Activated CD8-positive, alpha-beta memory T cell treated with anti-CD3 and anti-CD28 coated beads, Interleukin-2, amount 50 U/mL, for 4 hours (primary cell): ENCODE data around the gene CD180.
A peak's percentile ranks its signal among the peaks of the same experiment; 100 is the strongest.
"Not testable (repeated sequence)": the region's sequence is repeated elsewhere in the genome, so short reads cannot be mapped to it uniquely, and the experiment has no call there.

Experiments
- DNase-seq: peaks from one replicate; pipeline ENCODE4 v3.0.0-alpha.2; 2020

The CD180 gene

GRCh38 chr5:67187006-67187715, 9.4 kb downstream of the CD180 start:
- no peak for DNase-seq

- no peak for DNase-seq
These were observed 12.7 kb downstream of the CD180 start for GRCh38 chr5:67183859-67184258.

- no peak for DNase-seq
These were observed 14.3 kb downstream of the CD180 start for GRCh38 chr5:67182301-67182790.

GRCh38 chr5:67181648-67182221, 14.9 kb downstream of the CD180 start:
- DNase-seq: no peak

- DNase-seq: no peak
These were observed 16.8 kb downstream of the CD180 start for GRCh38 chr5:67179697-67180361.

GRCh38 chr5:67178966-67179365, 17.6 kb downstream of the CD180 start:
- no peak for DNase-seq

- no peak for DNase-seq
These were observed 18.5 kb downstream of the CD180 start for GRCh38 chr5:67178085-67178484.

- DNase-seq: no peak
These were observed 19.7 kb downstream of the CD180 start for GRCh38 chr5:67176936-67177335.

GRCh38 chr5:67173959-67174358, 22.6 kb downstream of the CD180 start:
- DNase-seq: no peak

GRCh38 chr5:67173351-67173750, 23.2 kb downstream of the CD180 start:
- not testable (repeated sequence) for DNase-seq

GRCh38 chr5:67170767-67171166, 25.8 kb downstream of the CD180 start:
- DNase-seq: no peak

- DNase-seq: no peak
These were observed 28.5 kb downstream of the CD180 start for GRCh38 chr5:67168069-67168468.

GRCh38 chr5:67166460-67167285, 29.9 kb downstream of the CD180 start:
- peak; percentile 55 for DNase-seq

GRCh38 chr5:67165526-67166459, 30.8 kb downstream of the CD180 start:
- peak; percentile 70 for DNase-seq

- no peak for DNase-seq
These were observed 31.6 kb downstream of the CD180 start for GRCh38 chr5:67164856-67165525.

- no peak for DNase-seq
These were observed 32.6 kb downstream of the CD180 start for GRCh38 chr5:67163863-67164595.

GRCh38 chr5:67163231-67163756, 33.3 kb downstream of the CD180 start:
- no peak for DNase-seq

- no peak for DNase-seq
These were observed 34.8 kb downstream of the CD180 start for GRCh38 chr5:67161767-67162166.

- no peak for DNase-seq
These were observed 35.6 kb downstream of the CD180 start for GRCh38 chr5:67160985-67161384.

- no peak for DNase-seq
These were observed 36.3 kb downstream of the CD180 start for GRCh38 chr5:67160272-67160671.
